ENCODE measurements around the gene NHERF1. TPM values are rescaled to one million over a fixed set of nuclear protein-coding genes. Genes with fewer than 3 reads are reported as not detected.
A peak's percentile ranks its signal among the peaks of the same experiment; 100 is the strongest.

NHERF1 gene
- total and polyA plus RNA-seq, 2 of the 8 experiments (the other 6 are each of a cell fraction or from before 2014, with no cell fraction given): 92.9 to 99.2 TPM

- H3K18ac ChIP-seq (ENCODE audit: extremely low read depth, low read length): peak overlapping the region; percentile 71
- no peak overlapping the region for H3K9ac ChIP-seq (replicated peaks in 1 of 4; ENCODE audit: extremely low read depth in 1 of 4, low read depth in 3 of 4, low read length in 3 of 4)
- no peak for TF ChIP-seq SP1 (IDR thresholded peaks at IDR 0.05; ENCODE audit: low read depth, low read length)
- no peak for TF ChIP-seq ZNF274 (IDR thresholded peaks at IDR 0.05; ENCODE audit: borderline replicate concordance, extremely low read depth, low read length)
- TF ChIP-seq KDM1A (IDR thresholded peaks at IDR 0.05; ENCODE audit: borderline replicate concordance, low read length): no peak
- TF ChIP-seq NRF1 (IDR thresholded peaks at IDR 0.05; ENCODE audit: low read depth, low read length): no peak
- TF ChIP-seq CBX5 (IDR thresholded peaks at IDR 0.05; ENCODE audit: low read depth, low read length): no peak
- TF ChIP-seq RNF2 (IDR thresholded peaks at IDR 0.05; ENCODE audit: borderline replicate concordance, low read depth, low read length, missing control alignments, poor library complexity, severe bottlenecking): no peak
- TF ChIP-seq CTBP2 (IDR thresholded peaks at IDR 0.05; ENCODE audit: borderline replicate concordance, insufficient read depth, insufficient read length, low read length): no peak
- TF ChIP-seq RXRA (IDR thresholded peaks at IDR 0.05; ENCODE audit: insufficient read depth, low read depth, low read length): no peak
Observed at GRCh38 chr17:74738051-74738996, 10.1 kb upstream of the NHERF1 start.

More at GRCh38 chr17:74738051-74738996, 10.1 kb upstream of the NHERF1 start:
- H2BK120ac ChIP-seq (replicated peaks; ENCODE audit: low read depth, low read length): peak overlapping the region; percentile 26
- peak overlapping the region; percentile 73 to 84 for H3K4me2 ChIP-seq (ENCODE audit: insufficient read depth in 1 of 2, low read depth in 2 of 2, low read length in 2 of 2)
- H3K4ac ChIP-seq (replicated peaks; ENCODE audit: insufficient read length, low read depth, low read length): peak overlapping the region; percentile 61
- H2BK20ac ChIP-seq (ENCODE audit: low read length): no peak overlapping the region
- 0 out of 2 replicates have a peak overlapping the region, but pooled peaks have one; percentile 16 for H2AK5ac ChIP-seq (ENCODE audit: low read depth, low read length)
- POLR2A ChIA-PET (ENCODE audit: partially characterized antibody): interaction anchor here (0.6 to 4.6 kb wide), 7 partner anchors 11 to 83 kb away, joined by 3 to 60 read pairs (median 5); partner anchors contain the start of gene NHERF1
- H3K4me3 ChIP-seq (ENCODE audit: extremely low read depth in 1 of 4, insufficient read depth in 2 of 4, low read depth in 3 of 4, low read length in 4 of 4): peak overlapping the region; percentile 55 to 75 (median 64); a peak in 7 of 8 replicates
- no peak overlapping the region for H4K5ac ChIP-seq (ENCODE audit: insufficient read length, low read depth, low read length)
- H2AFZ ChIP-seq (ENCODE audit: low read length): peak overlapping the region; percentile 57; the same call in 1 of the 2 replicates
- H3K23me2 ChIP-seq (ENCODE audit: low read depth, low read length): peaks cover 12% of the 10 kb centered on the region; the same call in 1 of the 2 replicates
- no peaks in the 10 kb centered on the region for H3K9me3 ChIP-seq (ENCODE audit: insufficient read depth in 2 of 2, low read depth in 1 of 2, low read length in 1 of 2)
- H2BK5ac ChIP-seq (ENCODE audit: low read depth, low read length): peak overlapping the region; percentile 48; the same call in 1 of the 2 replicates
- H3K27ac ChIP-seq (ENCODE audit: low read depth, low read length): no peak overlapping the region
- FAIRE-seq (no peak), DNase-seq (ENCODE audit: low read depth in 1 of 2, low spot score in 2 of 2) (no peak)
- H4K8ac ChIP-seq (ENCODE audit: extremely low read depth, insufficient read depth, low read length): peak overlapping the region; percentile 22
- H4K20me1 ChIP-seq (replicated peaks in 1 of 2; ENCODE audit: control insufficient read depth in 1 of 2, insufficient read depth in 2 of 2, low read length in 2 of 2): peaks cover 0 to 2% of the 10 kb centered on the region in 2 experiments
- WGBS, 2 experiments (ENCODE audit: extremely low coverage in 1 of 2, insufficient coverage in 1 of 2, insufficient read length in 1 of 2, insufficient replicate concordance in 2 of 2, low coverage in 1 of 2, low lambda C conversion rate in 2 of 2, missing lambda C conversion rate in 1 of 2): 80% methylated on average over 13 of the region's 16 CpGs; no CpG with 5 or more reads in 1 of the 2 experiments
- H3K23ac ChIP-seq (ENCODE audit: insufficient read length): no peak overlapping the region
- no peaks in the 10 kb centered on the region for H3K36me3 ChIP-seq (ENCODE audit: control insufficient read depth in 2 of 4, insufficient read depth in 4 of 4, low read length in 3 of 4)
- H3K79me1 ChIP-seq (ENCODE audit: low read depth, low read length): no peaks in the 10 kb centered on the region
- H3K27me3 ChIP-seq (replicated peaks in 1 of 4; ENCODE audit: control insufficient read depth in 3 of 4, extremely low read depth in 1 of 4, insufficient read depth in 3 of 4, low read length in 3 of 4): peaks cover 0 to 8% (median 2%) of the 10 kb centered on the region in 4 experiments; a peak in 4 of 7 replicates
- H3K4me1 ChIP-seq (replicated peaks in 1 of 4; ENCODE audit: control insufficient read depth in 3 of 4, insufficient read depth in 4 of 4, low read length in 3 of 4): peaks cover 5 to 18% (median 11%) of the 10 kb centered on the region in 4 experiments
- H4K91ac ChIP-seq (replicated peaks; ENCODE audit: insufficient read length, low read length): peak overlapping the region; percentile 68
- H2BK15ac ChIP-seq (ENCODE audit: low read length): no peak overlapping the region
- H3K79me2 ChIP-seq (ENCODE audit: control insufficient read depth in 1 of 2, insufficient read depth in 2 of 2, low read length in 2 of 2): no peaks in the 10 kb centered on the region
- peak overlapping the region; percentile 90; the same call in 1 of the 2 replicates for H2BK12ac ChIP-seq (ENCODE audit: low read depth, low read length)
- H3K56ac ChIP-seq (replicated peaks; ENCODE audit: insufficient read length, low read depth, low read length): no peak overlapping the region
- CTCF ChIA-PET (ENCODE audit: partially characterized antibody): interaction anchor here (0.6 to 5.7 kb wide), 42 partner anchors 7 to 172 kb away, joined by 3 to 81 read pairs (median 8); partner anchors contain the start of gene NAT9
- no peak overlapping the region for H3K14ac ChIP-seq (ENCODE audit: insufficient read length)

Data from H1 (cell line).